Lower leg skin (tissue), 3 donors: ENCODE results near the gene ITIH2.

Experiments
- POLR2A ChIP-seq, 2 donors: fragments of 450-650 bp; IDR thresholded peaks; one replicate each; pipeline ENCODE4 v1.6.1; 2016 to 2017; ENCODE audit warnings: antibody characterized with exemption in 2 of 2, mild to moderate bottlenecking in 1 of 2, moderate library complexity in 1 of 2
- TF ChIP-seq, protein P1 (sequence below), 3 donors: fragments of 450-650 bp; IDR thresholded peaks; one replicate each; pipeline ENCODE4 v1.5.1; 2016; ENCODE audit warnings: antibody characterized with exemption in 3 of 3, mild to moderate bottlenecking in 3 of 3, moderate library complexity in 2 of 3

DNA sequence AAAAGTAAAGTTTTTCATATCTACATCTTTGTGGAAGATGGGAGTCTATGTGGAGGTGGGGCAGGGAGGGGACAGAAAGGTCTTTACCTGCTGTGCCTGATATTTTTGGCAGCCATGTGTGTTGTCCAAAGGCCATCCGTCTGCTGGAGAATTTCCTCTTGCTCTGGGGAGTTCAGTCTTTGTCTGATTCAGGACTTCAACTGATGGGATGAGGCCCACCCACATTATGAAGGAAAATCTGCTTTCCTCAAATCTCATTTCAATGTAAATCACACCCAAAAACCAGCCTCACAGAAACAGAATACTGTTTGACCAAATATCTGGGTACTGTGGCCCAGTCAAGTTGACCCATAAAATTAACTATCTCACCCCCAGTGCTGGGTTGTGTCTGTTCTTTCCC lies 23.9 kb upstream of the ITIH2 start:
- TF ChIP-seq, protein P1, sequence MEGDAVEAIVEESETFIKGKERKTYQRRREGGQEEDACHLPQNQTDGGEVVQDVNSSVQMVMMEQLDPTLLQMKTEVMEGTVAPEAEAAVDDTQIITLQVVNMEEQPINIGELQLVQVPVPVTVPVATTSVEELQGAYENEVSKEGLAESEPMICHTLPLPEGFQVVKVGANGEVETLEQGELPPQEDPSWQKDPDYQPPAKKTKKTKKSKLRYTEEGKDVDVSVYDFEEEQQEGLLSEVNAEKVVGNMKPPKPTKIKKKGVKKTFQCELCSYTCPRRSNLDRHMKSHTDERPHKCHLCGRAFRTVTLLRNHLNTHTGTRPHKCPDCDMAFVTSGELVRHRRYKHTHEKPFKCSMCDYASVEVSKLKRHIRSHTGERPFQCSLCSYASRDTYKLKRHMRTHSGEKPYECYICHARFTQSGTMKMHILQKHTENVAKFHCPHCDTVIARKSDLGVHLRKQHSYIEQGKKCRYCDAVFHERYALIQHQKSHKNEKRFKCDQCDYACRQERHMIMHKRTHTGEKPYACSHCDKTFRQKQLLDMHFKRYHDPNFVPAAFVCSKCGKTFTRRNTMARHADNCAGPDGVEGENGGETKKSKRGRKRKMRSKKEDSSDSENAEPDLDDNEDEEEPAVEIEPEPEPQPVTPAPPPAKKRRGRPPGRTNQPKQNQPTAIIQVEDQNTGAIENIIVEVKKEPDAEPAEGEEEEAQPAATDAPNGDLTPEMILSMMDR (IDR thresholded peaks at IDR 0.05), result no peak
- TF ChIP-seq POLR2A (IDR thresholded peaks at IDR 0.05), result no peak
